Left colon (tissue), 2 donors: ENCODE data around the gene AKTIP. TPM values are rescaled to one million over a fixed set of nuclear protein-coding genes. Genes with fewer than 3 reads are reported as not detected.

ENCODE experiments used
- total RNA-seq, 2 donors: library from RNA; stranded (reverse); fragmentation: NEBNext Ultra II Directional; extraction: Animal tissue kit (Norgen Biotek cat#: 25700); gene quantifications; one replicate each; pipeline ENCODE4 v1.2.1, GENCODE V29; 2021
- donor health status: DM: no; HTN: no; CAD: no.
- donor health status: DM: yes; HTN: yes; CAD: no.

The AKTIP gene
- total RNA-seq, 2 donors from 2014 or later: 29.4 to 32.7 TPM

Other genes starting within 250 kb of the AKTIP start
- 10 to 100 TPM; 48.5 to 63.2 TPM for gene RBL2, start 68.7 kb downstream of the AKTIP start, total RNA-seq
- gene RPGRIP1L, start 200.7 kb upstream of the AKTIP start, total RNA-seq: 1 to 10 TPM; 1.7 to 2.5 TPM
- gene FTO, start 200.9 kb upstream of the AKTIP start, total RNA-seq: 10 to 100 TPM; 38.6 to 40.8 TPM